ENCODE data around the gene PTPN11. TPM values are rescaled to one million over a fixed set of nuclear protein-coding genes. Genes with fewer than 3 reads are reported as not detected.

Gene PTPN11
- total and polyA plus RNA-seq, 2 donors (not counting 3 experiments of a cell fraction or from before 2014, with no cell fraction given) = 36.5 to 107 TPM

DNA sequence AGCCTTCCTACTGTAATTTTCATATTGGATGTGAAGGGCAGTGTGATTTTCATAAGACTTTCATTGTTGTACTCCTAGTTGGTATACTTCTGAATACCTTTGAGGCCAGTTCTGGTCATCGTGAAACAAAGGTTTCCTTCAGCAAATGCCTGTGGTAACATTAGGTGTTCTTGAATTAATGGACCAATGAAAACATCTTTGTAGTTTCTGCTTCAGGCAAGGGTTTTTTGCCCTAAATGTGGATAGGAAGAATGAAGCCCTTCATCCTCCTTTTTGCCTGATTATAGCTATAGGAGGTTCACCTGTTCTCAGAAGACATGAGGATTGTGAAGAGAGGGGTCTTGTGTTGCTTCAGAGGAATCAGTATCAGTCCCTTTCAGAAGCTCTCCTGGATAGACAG lies 60.7 kb downstream of the PTPN11 start:
- intact Hi-C loops (cut with micrococcal nuclease) = no loop called here
- Histone ChIP-seq H3K36me3 (ENCODE audit: control insufficient read depth in 2 of 2, extremely low read depth in 1 of 2, insufficient read depth in 2 of 2, low read length in 2 of 2) (peaks cover 9 to 22% of the 10 kb centered on the region in 2 experiments), H4K20me1 (replicated peaks; ENCODE audit: control insufficient read depth, extremely low read depth, insufficient read depth, low read length) (no peaks in the 10 kb centered on the region)

DNA sequence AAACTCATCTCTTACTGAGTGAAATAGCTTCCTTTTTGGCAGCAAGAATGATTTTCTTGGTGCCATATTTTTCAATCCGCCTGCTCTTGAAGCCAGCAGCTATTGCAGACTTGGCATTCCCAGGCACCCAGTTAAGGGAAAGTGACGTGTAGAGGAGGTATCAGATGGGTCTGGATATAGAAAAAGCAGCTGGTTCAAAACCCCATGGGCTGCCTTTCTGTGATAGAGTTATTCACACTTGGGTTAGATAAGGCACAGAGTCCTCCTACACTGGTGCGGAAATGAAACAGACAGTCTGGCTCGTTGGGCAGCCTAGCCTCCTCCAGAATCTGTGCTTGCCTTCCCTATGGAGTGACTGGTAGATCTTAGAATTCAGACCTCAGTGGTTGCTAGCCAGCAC lies 62.2 kb downstream of the PTPN11 start:
- Histone ChIP-seq H3K9me1 (replicated peaks; ENCODE audit: control insufficient read depth, extremely low read depth, insufficient read depth, low read length) (no peaks in the 10 kb centered on the region), H3K9me3 (replicated peaks; ENCODE audit: control insufficient read depth, insufficient read depth, low read length) (no peaks in the 10 kb centered on the region), H3K36me3 (ENCODE audit: control insufficient read depth in 2 of 2, extremely low read depth in 1 of 2, insufficient read depth in 2 of 2, low read length in 2 of 2) (peaks cover 11 to 20% of the 10 kb centered on the region in 2 experiments), H3K27me3 (ENCODE audit: control insufficient read depth in 2 of 2, insufficient read depth in 2 of 2, low read length in 2 of 2) (no peaks in the 10 kb centered on the region), H3K9ac (replicated peaks; ENCODE audit: extremely low read depth, insufficient read depth, low read length) (no peak overlapping the region), H3K4me3 (replicated peaks in 1 of 3; ENCODE audit: insufficient read depth in 1 of 3, low read depth in 1 of 3, low read length in 3 of 3) (no peak overlapping the region), H4K20me1 (replicated peaks; ENCODE audit: control insufficient read depth, extremely low read depth, insufficient read depth, low read length) (no peaks in the 10 kb centered on the region), H3K4me1 (ENCODE audit: control insufficient read depth, extremely low read depth, insufficient read depth, low read length) (peaks cover 4% of the 10 kb centered on the region), H3K4me2 (ENCODE audit: insufficient read depth, low read length) (no peak overlapping the region), H3K27ac (ENCODE audit: insufficient read depth, low read depth, low read length) (no peak overlapping the region), H3K79me2 (ENCODE audit: control insufficient read depth, insufficient read depth, low read length) (no peaks in the 10 kb centered on the region), H2AFZ (ENCODE audit: low read depth, low read length) (no peak overlapping the region)
- ChIA-PET CTCF (interaction anchor here (0.9 kb wide), 1 partner anchor 8 kb away, joined by 3 read pairs; no protein-coding TSS in a partner anchor), POLR2A (no interaction called here)
- TF ChIP-seq, protein P1, sequence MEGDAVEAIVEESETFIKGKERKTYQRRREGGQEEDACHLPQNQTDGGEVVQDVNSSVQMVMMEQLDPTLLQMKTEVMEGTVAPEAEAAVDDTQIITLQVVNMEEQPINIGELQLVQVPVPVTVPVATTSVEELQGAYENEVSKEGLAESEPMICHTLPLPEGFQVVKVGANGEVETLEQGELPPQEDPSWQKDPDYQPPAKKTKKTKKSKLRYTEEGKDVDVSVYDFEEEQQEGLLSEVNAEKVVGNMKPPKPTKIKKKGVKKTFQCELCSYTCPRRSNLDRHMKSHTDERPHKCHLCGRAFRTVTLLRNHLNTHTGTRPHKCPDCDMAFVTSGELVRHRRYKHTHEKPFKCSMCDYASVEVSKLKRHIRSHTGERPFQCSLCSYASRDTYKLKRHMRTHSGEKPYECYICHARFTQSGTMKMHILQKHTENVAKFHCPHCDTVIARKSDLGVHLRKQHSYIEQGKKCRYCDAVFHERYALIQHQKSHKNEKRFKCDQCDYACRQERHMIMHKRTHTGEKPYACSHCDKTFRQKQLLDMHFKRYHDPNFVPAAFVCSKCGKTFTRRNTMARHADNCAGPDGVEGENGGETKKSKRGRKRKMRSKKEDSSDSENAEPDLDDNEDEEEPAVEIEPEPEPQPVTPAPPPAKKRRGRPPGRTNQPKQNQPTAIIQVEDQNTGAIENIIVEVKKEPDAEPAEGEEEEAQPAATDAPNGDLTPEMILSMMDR (IDR thresholded peaks at IDR 0.05; ENCODE audit: extremely low read depth in 1 of 2, insufficient read depth in 1 of 2, low read depth in 1 of 2, low read length in 2 of 2) = no peak
- TF ChIP-seq POLR2A (IDR thresholded peaks at IDR 0.05; ENCODE audit: low read depth, low read length) = no peak
- TF ChIP-seq GATA2 (IDR thresholded peaks at IDR 0.05; ENCODE audit: insufficient read depth, insufficient read length, low read depth, low read length) = no peak
- TF ChIP-seq MYC (IDR thresholded peaks at IDR 0.05; ENCODE audit: low read depth, low read length) = no peak
- no peak for TF ChIP-seq JUN (IDR thresholded peaks at IDR 0.05; ENCODE audit: borderline replicate concordance, insufficient read depth, insufficient read length, low read depth)
- TF ChIP-seq POLR2AphosphoS5 (IDR thresholded peaks at IDR 0.05; ENCODE audit: insufficient read depth, low read depth, low read length) = no peak
- no peak for TF ChIP-seq FOS (IDR thresholded peaks at IDR 0.05; ENCODE audit: borderline replicate concordance, insufficient read depth, low read length)
- TF ChIP-seq EZH2 (IDR thresholded peaks at IDR 0.05; ENCODE audit: borderline replicate concordance, low read depth, low read length, severe bottlenecking) = no peak
- TF ChIP-seq, protein P2, sequence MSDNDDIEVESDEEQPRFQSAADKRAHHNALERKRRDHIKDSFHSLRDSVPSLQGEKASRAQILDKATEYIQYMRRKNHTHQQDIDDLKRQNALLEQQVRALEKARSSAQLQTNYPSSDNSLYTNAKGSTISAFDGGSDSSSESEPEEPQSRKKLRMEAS (IDR thresholded peaks at IDR 0.05; ENCODE audit: insufficient read depth, insufficient read length) = no peak
- dilution Hi-C loops (cut with MboI; ENCODE audit: extremely low pct_ligation_motif_present, low sequenced_read_pairs) (no loop called here), intact Hi-C loops (cut with micrococcal nuclease) (no loop called here)
- no TSS peak for BruUV-seq (replicated peaks)
- FAIRE-seq (no peak), DNase-seq (ENCODE audit: low read depth, low spot score) (no peak)

More for the DNA sequence above, 60.7 kb downstream of the PTPN11 start:
- Histone ChIP-seq H3K79me2 (ENCODE audit: control insufficient read depth, insufficient read depth, low read length) (no peaks in the 10 kb centered on the region), H2AFZ (ENCODE audit: low read depth, low read length) (no peak overlapping the region), H3K9ac (replicated peaks; ENCODE audit: extremely low read depth, insufficient read depth, low read length) (no peak overlapping the region), H3K4me3 (replicated peaks in 1 of 3; ENCODE audit: insufficient read depth in 1 of 3, low read depth in 1 of 3, low read length in 3 of 3) (no peak overlapping the region), H3K4me2 (ENCODE audit: insufficient read depth, low read length) (no peak overlapping the region), H3K27ac (ENCODE audit: insufficient read depth, low read depth, low read length) (no peak overlapping the region), H3K9me1 (replicated peaks; ENCODE audit: control insufficient read depth, extremely low read depth, insufficient read depth, low read length) (no peaks in the 10 kb centered on the region), H3K9me3 (replicated peaks; ENCODE audit: control insufficient read depth, insufficient read depth, low read length) (no peaks in the 10 kb centered on the region), H3K27me3 (ENCODE audit: control insufficient read depth in 2 of 2, insufficient read depth in 2 of 2, low read length in 2 of 2) (no peaks in the 10 kb centered on the region), H3K4me1 (ENCODE audit: control insufficient read depth, extremely low read depth, insufficient read depth, low read length) (peaks cover 7% of the 10 kb centered on the region)
- POLR2A ChIA-PET = no interaction called here
- no peak for FAIRE-seq
- CTCF ChIA-PET = no interaction called here
- dilution Hi-C loops (cut with MboI; ENCODE audit: extremely low pct_ligation_motif_present, low sequenced_read_pairs) = no loop called here
- no peak for DNase-seq (ENCODE audit: low read depth, low spot score)
- TF ChIP-seq, protein P2 (IDR thresholded peaks at IDR 0.05; ENCODE audit: insufficient read depth, insufficient read length) = no peak
- TF ChIP-seq MYC (IDR thresholded peaks at IDR 0.05; ENCODE audit: low read depth, low read length) (no peak), POLR2A (IDR thresholded peaks at IDR 0.05; ENCODE audit: low read depth, low read length) (no peak), POLR2AphosphoS5 (IDR thresholded peaks at IDR 0.05; ENCODE audit: insufficient read depth, low read depth, low read length) (no peak), FOS (IDR thresholded peaks at IDR 0.05; ENCODE audit: borderline replicate concordance, insufficient read depth, low read length) (no peak)
- TF ChIP-seq, protein P1 (IDR thresholded peaks at IDR 0.05; ENCODE audit: extremely low read depth in 1 of 2, insufficient read depth in 1 of 2, low read depth in 1 of 2, low read length in 2 of 2) = no peak
- BruUV-seq (replicated peaks) = no TSS peak
